Lower lobe of right lung (tissue), 2 donors: Measurements from ENCODE around the gene SEZ6. TPM values are rescaled to one million over a fixed set of nuclear protein-coding genes. Genes with fewer than 3 reads are reported as not detected.

Experiments used
- ATAC-seq, 2 donors: fragments of 200-7000 bp; cut with Tn5 transposase; one replicate each; pipeline ENCODE4 v1.9.1; 2020 to 2022; ENCODE audit warnings: mild to moderate bottlenecking in 2 of 2, moderate library complexity in 2 of 2
- DNase-seq: peaks from one replicate; pipeline ENCODE4 v3.0.0-alpha.2; 2020
- H3K27ac ChIP-seq: fragments of 200-600 bp; one replicate; pipeline ENCODE4 v1.8.0; 2022
- H3K27me3 ChIP-seq: fragments of 200-600 bp; one replicate; pipeline ENCODE4 v1.8.0; 2022; ENCODE audit warnings: low read depth
- H3K36me3 ChIP-seq: fragments of 200-600 bp; one replicate; pipeline ENCODE4 v1.8.0; 2022; ENCODE audit warnings: mild to moderate bottlenecking
- H3K4me1 ChIP-seq: fragments of 200-600 bp; one replicate; pipeline ENCODE4 v1.8.0; 2022
- H3K4me3 ChIP-seq: fragments of 200-600 bp; one replicate; pipeline ENCODE4 v1.8.0; 2022; ENCODE audit warnings: mild to moderate bottlenecking
- H3K9me3 ChIP-seq: fragments of 200-600 bp; one replicate; pipeline ENCODE4 v1.8.0; 2022
- intact Hi-C: fragments of 100-400 bp; cut with DNase I; formaldehyde crosslinking; loops from one replicate; pipeline ENCODE4 v1.11.0; 2022
- total RNA-seq: library from RNA; stranded (reverse); fragmentation: NEBNext Ultra II Directional; extraction: Animal tissue kit (Norgen Biotek cat#: 25700); gene quantifications from one replicate; pipeline ENCODE4 v1.2.1, GENCODE V29; 2021
- TF ChIP-seq, protein P1 (sequence below): fragments of 200-600 bp; IDR thresholded peaks from one replicate; pipeline ENCODE4 v1.8.0; 2022; ENCODE audit warnings: antibody characterized with exemption, mild to moderate bottlenecking
- donor health status: DM: no; HTN: yes; CAD: no; lungs with severe emphysema.

Gene SEZ6
- total RNA-seq, 1 donor from 2014 or later = not detected

- DNase-seq (no peak), ATAC-seq (no peak)
- TF ChIP-seq, protein P1, sequence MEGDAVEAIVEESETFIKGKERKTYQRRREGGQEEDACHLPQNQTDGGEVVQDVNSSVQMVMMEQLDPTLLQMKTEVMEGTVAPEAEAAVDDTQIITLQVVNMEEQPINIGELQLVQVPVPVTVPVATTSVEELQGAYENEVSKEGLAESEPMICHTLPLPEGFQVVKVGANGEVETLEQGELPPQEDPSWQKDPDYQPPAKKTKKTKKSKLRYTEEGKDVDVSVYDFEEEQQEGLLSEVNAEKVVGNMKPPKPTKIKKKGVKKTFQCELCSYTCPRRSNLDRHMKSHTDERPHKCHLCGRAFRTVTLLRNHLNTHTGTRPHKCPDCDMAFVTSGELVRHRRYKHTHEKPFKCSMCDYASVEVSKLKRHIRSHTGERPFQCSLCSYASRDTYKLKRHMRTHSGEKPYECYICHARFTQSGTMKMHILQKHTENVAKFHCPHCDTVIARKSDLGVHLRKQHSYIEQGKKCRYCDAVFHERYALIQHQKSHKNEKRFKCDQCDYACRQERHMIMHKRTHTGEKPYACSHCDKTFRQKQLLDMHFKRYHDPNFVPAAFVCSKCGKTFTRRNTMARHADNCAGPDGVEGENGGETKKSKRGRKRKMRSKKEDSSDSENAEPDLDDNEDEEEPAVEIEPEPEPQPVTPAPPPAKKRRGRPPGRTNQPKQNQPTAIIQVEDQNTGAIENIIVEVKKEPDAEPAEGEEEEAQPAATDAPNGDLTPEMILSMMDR = no peak
- Histone ChIP-seq H3K9me3 (no peaks in the 10 kb centered on the region), H3K36me3 (no peaks in the 10 kb centered on the region), H3K27ac (no peak overlapping the region), H3K4me3 (no peak overlapping the region), H3K4me1 (peaks cover 10% of the 10 kb centered on the region), H3K27me3 (peaks cover 52% of the 10 kb centered on the region)
- intact Hi-C loops = no loop called here
Observed at GRCh38 chr17:29021226-29021625, 15.4 kb upstream of the SEZ6 start.

GRCh38 chr17:29020576-29020975 is 14.7 kb upstream of the SEZ6 start:
- DNase-seq (no peak), ATAC-seq (no peak)
- TF ChIP-seq, protein P1 = no peak
- Histone ChIP-seq H3K4me1 (peaks cover 10% of the 10 kb centered on the region), H3K4me3 (no peak overlapping the region), H3K9me3 (no peaks in the 10 kb centered on the region), H3K36me3 (no peaks in the 10 kb centered on the region), H3K27me3 (peaks cover 52% of the 10 kb centered on the region), H3K27ac (no peak overlapping the region)
- intact Hi-C loops = no loop called here

DNA sequence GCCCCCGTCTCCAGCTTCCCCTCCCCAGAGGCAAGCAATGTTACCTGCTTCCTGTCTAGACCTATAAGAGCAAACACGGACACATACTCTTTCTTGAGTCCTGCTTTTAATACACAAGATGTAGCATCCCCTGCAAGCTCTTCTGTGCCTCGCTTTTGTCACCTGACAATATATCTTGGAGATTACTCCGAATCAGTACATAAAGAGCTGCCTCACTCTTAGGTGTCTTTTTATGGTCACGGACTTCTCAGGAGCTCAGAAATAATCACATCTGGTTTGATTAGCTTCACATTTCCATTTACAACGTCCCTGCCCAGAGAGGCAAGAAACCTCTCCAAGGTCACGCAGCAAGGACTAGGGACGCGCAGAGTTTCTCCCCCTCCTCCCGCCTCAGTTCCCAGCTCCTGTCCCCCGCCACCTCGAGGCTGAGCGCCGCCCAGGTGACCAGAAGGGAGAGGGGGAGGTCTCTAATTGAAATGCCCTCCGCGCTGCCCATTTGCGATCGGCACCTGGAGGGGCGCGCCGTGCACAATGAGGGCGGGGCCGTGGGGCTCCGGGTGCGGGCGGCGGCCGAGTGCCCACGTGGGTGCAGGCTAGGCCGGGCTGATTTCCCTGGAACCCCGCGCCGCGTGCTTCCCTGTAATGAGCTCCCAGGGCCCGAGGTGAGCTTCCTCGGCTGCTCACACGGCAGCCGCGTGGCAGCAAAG is 13.8 kb upstream of the SEZ6 start:
- intact Hi-C loops = no loop called here

GRCh38 chr17:29018788-29019474 is 13.1 kb upstream of the SEZ6 start:
- ATAC-seq = no peak
- Histone ChIP-seq H3K9me3 (no peaks in the 10 kb centered on the region), H3K36me3 (no peaks in the 10 kb centered on the region), H3K4me3 (no peak overlapping the region), H3K27ac (no peak overlapping the region), H3K4me1 (peaks cover 10% of the 10 kb centered on the region), H3K27me3 (peaks cover 48% of the 10 kb centered on the region)
- no peak for DNase-seq
- TF ChIP-seq, protein P1 = no peak
- intact Hi-C loops = no loop called here

More for the DNA sequence above, 13.8 kb upstream of the SEZ6 start:
- peaks cover 52% of the 10 kb centered on the region for H3K27me3 ChIP-seq
- no peak for DNase-seq
- H3K9me3 ChIP-seq = no peaks in the 10 kb centered on the region
- H3K4me3 ChIP-seq = peak overlapping the region; percentile 19
- no peak overlapping the region for H3K27ac ChIP-seq
- H3K36me3 ChIP-seq = no peaks in the 10 kb centered on the region
- ATAC-seq = peak; percentile 49 to 60
- TF ChIP-seq, protein P1 = no peak
- peaks cover 10% of the 10 kb centered on the region for H3K4me1 ChIP-seq

- Histone ChIP-seq H3K27me3 (peaks cover 40% of the 10 kb centered on the region), H3K27ac (no peak overlapping the region), H3K9me3 (no peaks in the 10 kb centered on the region), H3K4me3 (no peak overlapping the region), H3K4me1 (peaks cover 10% of the 10 kb centered on the region), H3K36me3 (no peaks in the 10 kb centered on the region)
- ATAC-seq (no peak), DNase-seq (no peak)
- intact Hi-C loops = no loop called here
- TF ChIP-seq, protein P1 = no peak
Observed at GRCh38 chr17:29016345-29017210, 10.7 kb upstream of the SEZ6 start.
